GM19099 (cell line): ENCODE measurements around the gene GNAQ.

ENCODE experiments used
- POLR2A ChIP-seq: IDR thresholded peaks from 3 replicates; pipeline ENCODE4 v1.6.1; 2011; ENCODE audit warnings: low read depth; ENCODE audit not compliant: insufficient read length; ENCODE audit errors: extremely low read depth

GNAQ gene

GRCh38 chr9:77896938-77897667 is 134.5 kb downstream of the GNAQ start:
- TF ChIP-seq POLR2A: no peak

- no peak for TF ChIP-seq POLR2A
Measured at GRCh38 chr9:77896269-77896937, 135.2 kb downstream of the GNAQ start.

GRCh38 chr9:77893706-77894105 is 137.9 kb downstream of the GNAQ start:
- TF ChIP-seq POLR2A: no peak

- TF ChIP-seq POLR2A: no peak
Measured at GRCh38 chr9:77892955-77893514, 138.6 kb downstream of the GNAQ start.

GRCh38 chr9:77892171-77892570 is 139.4 kb downstream of the GNAQ start:
- TF ChIP-seq POLR2A: no peak

- TF ChIP-seq POLR2A: no peak
Measured at GRCh38 chr9:77891128-77891800, 140.3 kb downstream of the GNAQ start.

- no peak for TF ChIP-seq POLR2A
Measured at GRCh38 chr9:77887662-77888061, 143.9 kb downstream of the GNAQ start.

GRCh38 chr9:77885104-77885672 is 146.4 kb downstream of the GNAQ start:
- no peak for TF ChIP-seq POLR2A

- no peak for TF ChIP-seq POLR2A
Measured at GRCh38 chr9:77883846-77884771, 147.5 kb downstream of the GNAQ start.

GRCh38 chr9:77883133-77883532 is 148.5 kb downstream of the GNAQ start:
- TF ChIP-seq POLR2A: no peak

GRCh38 chr9:77882294-77882693 is 149.3 kb downstream of the GNAQ start:
- TF ChIP-seq POLR2A: no peak

- no peak for TF ChIP-seq POLR2A
Measured at GRCh38 chr9:77881111-77881510, 150.5 kb downstream of the GNAQ start.

- no peak for TF ChIP-seq POLR2A
Measured at GRCh38 chr9:77879437-77879943, 152.1 kb downstream of the GNAQ start.

- no peak for TF ChIP-seq POLR2A
Measured at GRCh38 chr9:77877976-77878375, 153.6 kb downstream of the GNAQ start.
